Naive B cell (primary cell): ENCODE measurements around the gene STK32C. TPM values are rescaled to one million over a fixed set of nuclear protein-coding genes. Genes with fewer than 3 reads are reported as not detected.
A peak's percentile ranks its signal among the peaks of the same experiment; 100 is the strongest.

Experiments used
- ATAC-seq, 2 donors: fragments of 150-1000 bp; cut with Tn5 transposase; 2 replicates each; pipeline ENCODE4 v1.10.0; 2021; ENCODE audit warnings: low read depth in 2 of 2, mild to moderate bottlenecking in 2 of 2, moderate library complexity in 2 of 2
- DNase-seq: peaks from one replicate; pipeline ENCODE4 v3.0.0; 2022
- H3K27ac Mint-ChIP-seq, 6 donors: one replicate each; pipeline ENCODE4 v1.8.0; 2020 to 2022; ENCODE audit warnings: mild to moderate bottlenecking in 6 of 6, mixed read lengths in 6 of 6, moderate library complexity in 5 of 6, inconsistent platforms in 2 of 6
- H3K27me3 Mint-ChIP-seq, 3 donors: one replicate each; pipeline ENCODE4 v1.8.0; 2021 to 2022; ENCODE audit warnings: mixed read lengths in 3 of 3, mild to moderate bottlenecking in 1 of 3
- H3K36me3 Mint-ChIP-seq, 2 donors: one replicate each; pipeline ENCODE4 v1.8.0; 2020 to 2022; ENCODE audit warnings: mixed read lengths in 2 of 2, inconsistent platforms in 1 of 2, mild to moderate bottlenecking in 1 of 2
- H3K4me1 Mint-ChIP-seq, 3 donors: one replicate each; pipeline ENCODE4 v1.8.0; 2020 to 2022; ENCODE audit warnings: mixed read lengths in 3 of 3, inconsistent platforms in 1 of 3, mild to moderate bottlenecking in 1 of 3, moderate library complexity in 1 of 3
- H3K4me3 Mint-ChIP-seq, 8 donors: one replicate each; pipeline ENCODE4 v1.8.0; 2020 to 2022; ENCODE audit warnings: mild to moderate bottlenecking in 8 of 8, mixed read lengths in 8 of 8, moderate library complexity in 8 of 8, inconsistent platforms in 2 of 8
- H3K9me3 Mint-ChIP-seq, 7 donors: one replicate each; pipeline ENCODE4 v1.8.0; 2020 to 2022; ENCODE audit warnings: mixed read lengths in 7 of 7, mild to moderate bottlenecking in 5 of 7, inconsistent platforms in 2 of 7, moderate library complexity in 1 of 7
- polyA plus RNA-seq, 6 donors: library from polyadenylated mRNA; unstranded; fragments of 300-500 nt; fragmentation: Illumina TruSeq; gene quantifications; one replicate each; pipeline ENCODE4 v1.2.3, GENCODE V29; 2021; ENCODE audit warnings: low read depth in 6 of 6

Gene STK32C
- polyA plus RNA-seq, 6 donors from 2014 or later, result 5.7 to 9.5 (median 7.2) TPM

GRCh38 chr10:132276179-132276675 is 31.5 kb downstream of the STK32C start:
- peaks cover 0 to 5% (median 0%) of the 10 kb centered on the region in 7 donors for H3K9me3 Mint-ChIP-seq
- peaks cover 5 to 22% (median 13%) of the 10 kb centered on the region in 3 donors for H3K4me1 Mint-ChIP-seq
- H3K27me3 Mint-ChIP-seq, result peaks cover 0 to 8% (median 0%) of the 10 kb centered on the region in 3 donors
- no peak for ATAC-seq
- DNase-seq, result no peak
- H3K27ac Mint-ChIP-seq, result no peak overlapping the region
- H3K36me3 Mint-ChIP-seq, result peaks cover 0 to 7% of the 10 kb centered on the region in 2 donors
- no peak overlapping the region for H3K4me3 Mint-ChIP-seq

DNA sequence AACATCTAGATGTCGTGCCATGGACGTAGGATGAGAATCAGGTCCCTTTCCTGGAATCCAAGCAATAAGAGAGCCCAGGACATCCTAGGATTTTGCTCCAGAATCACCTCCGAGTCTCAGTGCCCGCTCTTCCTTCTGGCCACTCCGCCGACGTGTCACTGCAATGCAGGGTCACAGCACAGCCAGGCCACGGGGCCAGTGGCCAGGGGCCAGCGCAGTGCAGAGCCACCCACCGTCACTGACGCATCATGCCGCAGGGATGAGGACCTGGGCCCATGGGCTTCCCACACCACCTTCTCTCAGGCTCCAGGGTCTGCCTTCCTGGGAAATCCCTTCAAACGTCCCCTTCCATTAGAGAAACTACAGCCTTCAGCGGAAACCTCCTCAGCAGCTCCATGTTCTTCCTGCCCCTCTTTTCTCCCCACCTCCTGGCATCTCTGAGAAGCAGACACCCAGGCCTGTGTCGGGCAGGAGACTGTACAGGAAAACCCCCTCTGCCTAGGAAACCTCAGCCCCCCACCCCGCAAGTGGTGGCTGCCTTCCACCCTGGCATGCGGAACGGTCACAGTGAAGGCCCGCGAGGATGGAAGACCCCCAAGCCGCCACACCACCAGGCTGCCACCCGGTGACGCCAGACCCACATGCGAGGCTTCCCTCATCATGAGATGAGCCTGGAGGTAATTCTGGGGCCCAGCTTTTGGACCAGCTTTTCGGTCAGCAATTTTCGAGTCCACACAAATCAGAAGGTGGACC is 32.1 kb downstream of the STK32C start:
- Mint-ChIP-seq H3K9me3 (peaks cover 0 to 2% (median 0%) of the 10 kb centered on the region in 7 donors), H3K27me3 (peaks cover 0 to 4% (median 0%) of the 10 kb centered on the region in 3 donors), H3K27ac (no peak overlapping the region), H3K36me3 (peaks cover 0 to 7% of the 10 kb centered on the region in 2 donors), H3K4me3 (no peak overlapping the region), H3K4me1 (peaks cover 5 to 17% (median 8%) of the 10 kb centered on the region in 3 donors)
- no peak for ATAC-seq
- no peak for DNase-seq

DNA sequence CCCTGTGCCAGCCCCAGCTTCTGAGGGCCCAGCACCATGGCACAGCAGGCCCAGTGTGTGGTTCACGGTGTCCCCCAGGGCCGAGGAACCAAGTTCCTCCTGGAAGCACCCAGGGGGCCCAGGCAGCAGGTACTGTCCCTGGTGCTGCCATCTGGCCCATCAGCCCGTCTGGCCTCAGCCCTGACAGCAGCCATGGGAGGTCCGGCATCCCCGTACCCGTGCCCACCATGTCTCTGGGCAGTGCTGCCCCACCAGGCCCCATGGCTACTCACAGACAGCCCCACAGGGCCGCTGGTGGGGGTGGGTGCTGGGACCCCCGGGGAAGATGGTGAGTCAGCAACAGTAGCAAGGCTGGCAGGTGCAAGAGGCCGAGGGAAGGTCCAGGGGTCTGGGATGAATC is 32.8 kb downstream of the STK32C start:
- Mint-ChIP-seq H3K4me1 (peaks cover 5 to 11% (median 5%) of the 10 kb centered on the region in 3 donors), H3K4me3 (no peak overlapping the region), H3K36me3 (peaks cover 0 to 7% of the 10 kb centered on the region in 2 donors), H3K9me3 (no peaks in the 10 kb centered on the region), H3K27me3 (no peaks in the 10 kb centered on the region), H3K27ac (no peak overlapping the region)
- no peak for DNase-seq
- no peak for ATAC-seq

DNA sequence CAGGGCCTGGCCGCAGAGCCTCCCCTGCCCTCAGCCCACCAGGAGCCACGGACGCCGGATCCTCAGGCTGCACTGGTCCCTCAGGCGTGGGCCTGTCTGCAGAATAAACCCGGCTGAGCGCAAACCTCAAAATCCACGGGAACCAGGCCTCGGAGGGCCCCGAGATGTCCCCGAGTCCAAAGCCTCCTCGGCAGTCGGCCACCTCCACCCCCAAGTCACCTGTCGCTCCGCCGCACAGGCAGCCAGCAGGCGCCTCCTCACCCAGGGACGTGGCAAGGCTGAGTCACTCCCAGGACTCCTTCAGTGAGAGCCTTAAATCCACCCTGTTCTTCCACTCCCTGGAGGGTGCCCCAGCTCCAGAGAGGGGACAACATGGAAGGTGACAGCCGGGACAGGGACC is 33.2 kb downstream of the STK32C start:
- Mint-ChIP-seq H3K36me3 (peaks cover 0 to 7% of the 10 kb centered on the region in 2 donors), H3K27ac (no peak overlapping the region)

GRCh38 chr10:132273966-132274365 is 33.8 kb downstream of the STK32C start:
- H3K9me3 Mint-ChIP-seq, result no peaks in the 10 kb centered on the region
- ATAC-seq (no peak), DNase-seq (no peak)
- peaks cover 0 to 7% of the 10 kb centered on the region in 2 donors for H3K36me3 Mint-ChIP-seq
- H3K4me1 Mint-ChIP-seq, result peaks cover 2 to 5% (median 5%) of the 10 kb centered on the region in 3 donors
- no peak overlapping the region for H3K4me3 Mint-ChIP-seq
- no peaks in the 10 kb centered on the region for H3K27me3 Mint-ChIP-seq
- H3K27ac Mint-ChIP-seq, result no peak overlapping the region

More for the DNA sequence above, 33.2 kb downstream of the STK32C start:
- no peak overlapping the region for H3K4me3 Mint-ChIP-seq
- no peaks in the 10 kb centered on the region for H3K27me3 Mint-ChIP-seq
- no peak for DNase-seq
- H3K4me1 Mint-ChIP-seq, result peaks cover 5 to 7% (median 5%) of the 10 kb centered on the region in 3 donors
- H3K9me3 Mint-ChIP-seq, result no peaks in the 10 kb centered on the region
- ATAC-seq, result no peak

- H3K27ac Mint-ChIP-seq, result peak overlapping the region in 1 of 6 donors; percentile 8
- H3K36me3 Mint-ChIP-seq, result peaks cover 0 to 7% of the 10 kb centered on the region in 2 donors
- no peaks in the 10 kb centered on the region for H3K9me3 Mint-ChIP-seq
- H3K27me3 Mint-ChIP-seq, result no peaks in the 10 kb centered on the region
- DNase-seq (no peak), ATAC-seq (no peak)
- peaks cover 2 to 5% (median 5%) of the 10 kb centered on the region in 3 donors for H3K4me1 Mint-ChIP-seq
- no peak overlapping the region for H3K4me3 Mint-ChIP-seq
These were observed 34.3 kb downstream of the STK32C start for GRCh38 chr10:132273304-132273944.

- peaks cover 0 to 8% (median 5%) of the 10 kb centered on the region in 3 donors for H3K4me1 Mint-ChIP-seq
- H3K36me3 Mint-ChIP-seq, result peaks cover 0 to 7% of the 10 kb centered on the region in 2 donors
- H3K27ac Mint-ChIP-seq, result peak overlapping the region in 1 of 6 donors; percentile 44
- ATAC-seq (no peak), DNase-seq (no peak)
- no peaks in the 10 kb centered on the region for H3K27me3 Mint-ChIP-seq
- no peak overlapping the region for H3K4me3 Mint-ChIP-seq
- H3K9me3 Mint-ChIP-seq, result peaks cover 0 to 3% (median 0%) of the 10 kb centered on the region in 7 donors
These were observed 35.3 kb downstream of the STK32C start for GRCh38 chr10:132272231-132272971.

DNA sequence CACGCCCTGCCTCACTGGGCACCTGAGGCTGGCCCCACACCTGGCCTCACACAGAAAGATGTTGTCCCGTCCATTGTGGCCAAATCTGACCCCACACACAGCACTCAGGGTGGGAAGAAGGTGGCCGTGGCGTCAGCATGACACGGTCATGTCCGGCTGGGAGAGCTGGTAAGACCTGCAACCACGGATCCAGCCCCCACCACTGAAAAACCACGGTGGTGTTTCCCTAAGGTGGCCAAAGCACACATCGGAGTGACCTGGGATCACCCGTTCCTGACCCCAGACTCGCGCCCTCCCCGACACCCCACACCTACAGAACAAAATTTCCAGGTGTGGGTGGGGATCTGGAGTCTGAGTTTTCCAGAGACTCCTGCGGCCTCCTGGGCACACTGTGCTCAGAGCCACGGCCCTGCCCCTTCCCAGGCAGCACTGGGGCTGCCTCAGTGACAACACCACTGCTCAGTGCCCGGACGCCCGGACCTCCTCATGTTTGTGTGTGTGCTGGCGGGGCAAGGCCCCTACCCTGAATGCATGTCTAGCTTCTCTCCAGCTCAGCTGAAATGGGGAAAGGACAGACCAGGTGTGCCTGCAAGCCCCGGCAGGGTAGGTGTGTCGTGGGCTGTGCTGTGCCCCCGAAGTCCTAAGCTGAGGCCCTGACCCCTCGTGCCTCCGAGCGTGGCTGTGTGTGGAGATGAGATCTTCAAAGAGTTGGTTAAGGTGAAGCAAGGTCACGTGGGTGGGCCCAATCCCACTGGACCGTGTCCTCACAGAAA is 36.1 kb downstream of the STK32C start:
- ATAC-seq (no peak), DNase-seq (no peak)
- Mint-ChIP-seq H3K36me3 (peaks cover 0 to 7% of the 10 kb centered on the region in 2 donors), H3K27me3 (no peaks in the 10 kb centered on the region), H3K4me1 (peaks cover 0 to 8% (median 5%) of the 10 kb centered on the region in 3 donors), H3K9me3 (peaks cover 0 to 4% (median 0%) of the 10 kb centered on the region in 7 donors), H3K27ac (peak overlapping the region in 1 of 6 donors; percentile 44), H3K4me3 (no peak overlapping the region)

- DNase-seq, result no peak
- Mint-ChIP-seq H3K27me3 (no peaks in the 10 kb centered on the region), H3K27ac (no peak overlapping the region), H3K36me3 (peaks cover 0 to 7% of the 10 kb centered on the region in 2 donors), H3K9me3 (peaks cover 0 to 4% (median 0%) of the 10 kb centered on the region in 7 donors), H3K4me1 (peaks cover 0 to 8% (median 5%) of the 10 kb centered on the region in 3 donors), H3K4me3 (no peak overlapping the region)
- no peak for ATAC-seq
These were observed 36.9 kb downstream of the STK32C start for GRCh38 chr10:132270721-132271457.

GRCh38 chr10:132270256-132270655 is 37.5 kb downstream of the STK32C start:
- H3K4me1 Mint-ChIP-seq, result peaks cover 0 to 8% (median 5%) of the 10 kb centered on the region in 3 donors
- H3K27ac Mint-ChIP-seq, result no peak overlapping the region
- ATAC-seq (no peak), DNase-seq (no peak)
- H3K27me3 Mint-ChIP-seq, result no peaks in the 10 kb centered on the region
- peaks cover 0 to 4% (median 0%) of the 10 kb centered on the region in 7 donors for H3K9me3 Mint-ChIP-seq
- H3K4me3 Mint-ChIP-seq, result no peak overlapping the region
- peaks cover 0 to 7% of the 10 kb centered on the region in 2 donors for H3K36me3 Mint-ChIP-seq

DNA sequence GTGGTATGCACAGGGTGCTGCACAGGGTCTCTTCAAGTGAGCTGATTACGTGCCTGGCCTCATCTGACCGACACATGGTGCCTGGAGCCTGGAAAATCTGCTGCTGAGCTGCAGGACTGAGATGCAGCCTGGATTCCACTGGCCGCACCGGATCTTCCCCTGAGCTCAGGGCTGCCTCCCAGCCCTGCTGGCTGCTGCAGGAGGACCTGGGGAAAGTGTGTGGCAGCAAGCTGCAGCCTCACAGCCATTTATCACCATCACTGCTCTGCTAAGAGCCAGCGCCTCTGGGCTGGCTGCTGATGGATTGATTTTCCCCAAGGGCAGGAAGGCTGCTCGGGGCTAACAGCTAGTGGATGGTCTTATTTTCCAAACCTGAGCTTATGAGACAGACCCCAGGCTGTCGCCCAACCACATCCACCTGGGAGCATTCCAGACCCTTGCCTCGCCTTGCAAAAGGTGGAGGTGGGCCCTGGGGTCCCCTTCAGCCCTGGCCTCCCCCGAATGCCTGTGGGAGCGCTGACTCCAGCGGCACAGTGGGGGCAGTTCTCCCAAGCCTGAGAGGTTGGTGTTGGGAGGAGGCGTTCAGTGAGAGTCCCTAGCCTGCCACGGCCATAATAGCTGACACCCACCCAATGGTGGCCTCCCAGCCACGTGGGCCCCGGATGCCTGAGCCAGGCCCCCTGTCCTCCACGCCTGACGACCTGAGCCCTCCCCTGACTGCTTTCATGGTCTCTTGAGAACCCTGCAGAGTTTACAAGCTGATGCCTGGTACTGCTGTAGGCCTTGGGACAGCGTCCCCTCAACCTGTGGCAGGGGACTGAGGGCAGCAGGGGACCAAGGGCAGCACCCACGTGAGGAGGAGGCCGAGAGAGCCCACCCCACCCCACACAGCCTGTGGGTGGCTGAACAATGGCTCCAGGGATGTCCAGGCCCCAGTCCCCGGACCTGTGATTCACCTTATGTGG is 38.2 kb downstream of the STK32C start:
- H3K27ac Mint-ChIP-seq, result no peak overlapping the region
- H3K27me3 Mint-ChIP-seq, result no peaks in the 10 kb centered on the region
- peaks cover 0 to 7% of the 10 kb centered on the region in 2 donors for H3K36me3 Mint-ChIP-seq
- no peak for ATAC-seq
- no peak for DNase-seq
- peaks cover 0 to 4% (median 0%) of the 10 kb centered on the region in 7 donors for H3K9me3 Mint-ChIP-seq
- peaks cover 0 to 8% (median 5%) of the 10 kb centered on the region in 3 donors for H3K4me1 Mint-ChIP-seq
- no peak overlapping the region for H3K4me3 Mint-ChIP-seq
